NCI-H2029 treated with DMSO at 0.1 percent for 48 hours (cell line): ENCODE measurements around the gene FLII.

Experiments
- DNase-seq: peaks from one replicate; lab custom pipeline; 2025; lab: John Stamatoyannopoulos, UW

The FLII gene

DNA sequence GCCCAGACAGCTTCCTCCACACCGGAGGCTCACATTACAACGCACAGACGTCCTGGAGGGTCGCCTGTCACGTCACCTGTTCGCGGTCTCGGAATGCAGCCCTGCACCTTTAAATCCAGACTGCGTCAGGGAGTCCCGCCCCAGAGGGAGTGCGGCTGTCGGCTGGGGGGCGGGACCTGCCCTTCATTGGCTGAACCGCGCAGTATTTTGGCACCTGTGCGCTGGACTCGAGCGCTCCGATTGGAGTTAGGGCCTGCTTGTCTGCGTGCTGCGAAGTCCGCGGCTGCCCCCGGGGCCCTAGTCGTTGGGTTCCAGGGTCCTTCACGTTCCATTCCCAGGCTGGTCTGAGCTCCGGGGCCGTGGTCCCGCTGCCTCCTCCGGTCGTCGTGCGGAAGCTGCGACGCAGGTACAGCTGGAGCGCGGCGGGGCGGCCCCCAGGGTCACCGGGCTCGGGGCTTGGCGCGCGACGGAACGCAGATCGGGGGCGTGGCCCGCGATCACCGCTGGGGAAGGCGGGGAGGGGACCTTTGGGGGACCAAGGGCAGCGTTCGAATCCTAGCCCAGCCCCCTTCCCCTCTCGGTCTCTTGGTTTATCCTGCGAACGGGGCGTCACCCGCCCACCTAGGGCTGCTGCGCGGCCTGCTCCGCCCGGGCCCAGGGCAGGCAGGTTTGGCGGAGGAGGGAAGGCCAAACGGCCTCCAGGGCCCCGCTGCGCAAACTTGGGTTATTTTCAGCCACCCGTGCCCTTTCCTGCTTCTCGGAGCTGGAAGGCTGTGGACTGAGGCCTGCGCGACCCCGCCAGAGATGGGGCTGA is 2.0 kb upstream of the FLII start, which contains the start of gene MIEF2:
Gene MIEF2 (plus strand): TSS at position 331 of the 814 bp plus-strand sequence. CDS start 2,059 bp downstream, outside the sequence.
- peak; percentile 64 for DNase-seq

DNA sequence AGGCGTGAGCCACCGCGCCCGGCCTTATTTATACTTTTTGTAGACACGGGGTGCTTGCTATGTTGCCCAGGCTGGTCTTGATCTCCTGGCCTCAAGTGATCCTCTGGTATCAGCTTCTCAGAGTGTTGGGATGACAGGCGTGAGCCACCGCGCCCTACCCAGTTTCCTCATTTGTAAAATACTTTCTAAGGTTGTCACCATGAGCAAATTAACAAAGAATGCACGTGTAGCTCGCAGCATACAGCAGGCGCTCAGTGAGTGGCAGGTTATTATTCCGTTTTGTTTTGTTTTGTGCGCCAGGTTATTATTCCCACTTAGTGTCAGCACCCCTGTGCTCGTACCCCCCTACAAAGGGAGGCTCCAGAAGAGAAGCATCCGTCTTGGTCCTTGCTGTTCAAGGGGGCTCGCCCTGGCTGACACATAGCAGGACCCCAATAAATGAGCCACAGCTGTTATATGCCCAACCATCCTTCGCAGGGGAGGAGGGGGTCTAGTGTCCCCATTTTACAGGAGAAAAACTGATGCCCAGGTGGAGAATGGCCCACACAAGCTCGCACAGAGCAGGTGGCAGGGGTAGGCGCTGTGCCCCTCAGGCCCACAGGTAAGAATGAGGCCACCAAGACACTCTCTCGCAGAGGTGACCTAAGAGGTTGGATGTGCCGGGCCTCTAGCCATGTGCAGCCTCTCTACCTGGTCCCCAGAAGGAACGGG is 1.2 kb upstream of the FLII start:
- DNase-seq, result no peak

DNA sequence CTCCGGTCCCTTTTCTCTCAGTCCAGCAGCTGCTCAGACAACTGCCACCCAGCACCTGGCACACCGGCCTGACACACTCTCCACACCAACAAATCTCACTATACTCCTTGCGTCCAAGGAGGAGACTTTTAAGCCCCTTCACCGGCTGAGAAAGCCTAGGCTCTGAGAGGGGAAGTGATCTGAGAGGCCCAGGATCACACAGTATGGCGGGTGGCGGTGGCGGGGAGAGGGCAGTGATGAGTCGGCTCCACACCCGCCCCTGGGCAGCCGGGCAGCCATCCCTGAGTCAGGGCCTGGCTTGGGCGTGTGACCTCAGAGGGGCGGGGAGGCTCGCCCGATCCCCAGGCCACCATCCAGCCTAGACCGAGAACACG is 569 bp downstream of the FLII start:
- DNase-seq, result no peak

DNA sequence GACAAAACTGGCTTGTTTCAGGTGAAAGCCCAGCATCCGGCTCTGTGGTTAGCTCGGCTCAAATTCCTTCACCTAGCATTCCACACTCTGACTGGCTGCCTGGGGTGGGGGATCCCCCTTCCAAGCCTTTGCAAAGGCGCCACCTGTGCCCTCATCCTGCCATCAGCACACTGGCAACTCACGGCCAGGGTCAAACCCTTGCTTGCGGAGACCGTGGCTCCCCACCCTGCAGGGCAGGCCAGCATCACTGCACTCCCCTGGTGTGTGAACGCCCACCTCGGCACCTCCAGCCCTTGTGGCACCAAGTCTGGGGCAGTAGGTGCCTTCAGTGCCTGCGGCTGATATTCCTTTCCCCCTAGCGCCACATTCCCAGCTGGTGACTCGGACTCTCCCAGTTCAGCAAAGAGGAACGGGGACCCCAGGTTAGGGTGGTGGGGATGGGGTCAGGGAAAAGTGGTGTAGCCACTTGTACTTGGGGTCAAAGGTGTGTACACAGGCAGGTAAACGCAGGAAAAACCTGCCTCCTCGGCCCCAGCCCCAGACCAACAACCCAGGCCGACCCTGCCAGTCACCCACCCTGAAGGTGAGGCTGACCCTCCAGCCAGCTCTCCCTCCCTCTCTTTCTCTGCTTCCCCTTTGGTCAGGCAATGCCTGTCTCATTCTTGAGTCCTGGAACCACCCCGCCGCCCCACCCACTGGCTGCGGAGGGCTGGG is 1.1 kb downstream of the FLII start:
- DNase-seq, result no peak

DNA sequence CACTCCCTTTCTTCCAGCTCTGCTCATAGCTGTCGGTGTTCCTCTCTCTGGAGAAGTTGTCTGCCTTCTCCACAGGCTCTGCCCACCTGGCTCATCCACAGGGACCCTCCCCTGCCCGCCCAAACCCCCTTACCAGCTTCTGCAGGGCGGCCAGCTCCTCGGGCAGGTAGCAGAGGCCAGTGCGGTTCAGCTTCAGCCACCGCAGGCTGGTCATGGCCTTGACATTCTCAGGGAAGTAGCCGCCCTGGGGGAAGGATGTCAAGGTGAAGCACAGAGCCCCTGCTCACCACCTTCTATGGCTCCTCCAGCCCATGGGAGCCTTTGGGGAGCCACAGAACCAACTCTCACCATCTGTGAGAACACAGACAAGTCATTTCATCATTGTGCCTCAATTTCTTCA is 1.8 kb downstream of the FLII start:
- DNase-seq, result no peak

DNA sequence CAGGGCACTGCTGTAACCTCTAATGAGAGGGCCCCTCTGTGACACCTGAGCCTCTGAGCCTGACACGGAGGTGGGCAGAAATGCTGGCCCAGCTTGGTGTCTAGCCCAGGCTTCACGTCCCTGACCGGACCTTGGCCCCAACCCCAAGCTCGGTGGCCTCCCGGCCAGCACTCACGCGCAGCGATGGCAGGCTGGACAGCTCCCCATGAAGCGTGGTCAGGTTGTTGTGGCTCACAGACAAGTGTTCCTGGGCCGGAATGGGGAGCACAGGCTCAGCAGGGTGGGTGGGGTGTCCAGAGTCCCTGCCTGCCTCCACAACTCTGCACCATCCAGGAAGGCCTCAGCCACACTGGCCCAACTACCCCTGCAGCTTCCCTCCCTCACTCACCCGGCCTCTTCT is 2.2 kb downstream of the FLII start:
- no peak for DNase-seq

DNA sequence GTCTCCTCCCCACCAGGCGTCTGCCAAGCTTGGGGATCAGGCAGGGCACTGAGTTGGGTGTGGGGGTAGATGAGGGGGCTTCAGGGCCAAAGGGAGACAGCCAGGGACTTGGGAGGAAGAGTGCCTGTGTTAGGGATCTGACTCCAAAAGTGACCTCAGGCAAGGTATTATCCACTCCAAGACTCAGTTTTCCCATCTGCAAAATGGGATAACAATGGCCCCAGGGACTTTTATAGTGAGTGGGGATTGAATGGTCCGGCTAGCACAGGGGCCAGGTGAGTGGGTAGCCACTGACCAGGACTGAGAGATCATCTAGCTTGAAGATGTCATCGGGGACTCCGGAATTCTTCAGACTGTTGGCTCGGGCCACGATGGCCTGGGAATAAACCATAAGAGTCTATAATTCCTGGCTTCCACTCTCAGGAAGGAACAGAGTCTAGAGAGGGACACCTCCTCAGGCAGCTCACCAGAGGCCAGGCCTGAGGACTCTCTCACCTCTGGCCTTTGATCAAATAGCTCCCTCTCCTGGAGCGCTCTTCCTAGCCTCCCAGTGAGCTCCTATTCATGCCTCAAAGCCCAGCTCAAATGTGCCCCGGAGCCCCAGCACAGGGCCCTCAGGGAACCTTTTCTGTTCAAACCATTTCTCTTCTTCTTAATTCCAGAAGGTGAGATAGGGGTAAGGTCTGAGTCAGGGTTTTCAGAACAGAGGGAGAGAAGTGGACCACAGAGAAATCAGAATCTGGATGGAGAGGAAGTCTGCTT is 3.5 kb downstream of the FLII start:
- DNase-seq, result no peak

DNA sequence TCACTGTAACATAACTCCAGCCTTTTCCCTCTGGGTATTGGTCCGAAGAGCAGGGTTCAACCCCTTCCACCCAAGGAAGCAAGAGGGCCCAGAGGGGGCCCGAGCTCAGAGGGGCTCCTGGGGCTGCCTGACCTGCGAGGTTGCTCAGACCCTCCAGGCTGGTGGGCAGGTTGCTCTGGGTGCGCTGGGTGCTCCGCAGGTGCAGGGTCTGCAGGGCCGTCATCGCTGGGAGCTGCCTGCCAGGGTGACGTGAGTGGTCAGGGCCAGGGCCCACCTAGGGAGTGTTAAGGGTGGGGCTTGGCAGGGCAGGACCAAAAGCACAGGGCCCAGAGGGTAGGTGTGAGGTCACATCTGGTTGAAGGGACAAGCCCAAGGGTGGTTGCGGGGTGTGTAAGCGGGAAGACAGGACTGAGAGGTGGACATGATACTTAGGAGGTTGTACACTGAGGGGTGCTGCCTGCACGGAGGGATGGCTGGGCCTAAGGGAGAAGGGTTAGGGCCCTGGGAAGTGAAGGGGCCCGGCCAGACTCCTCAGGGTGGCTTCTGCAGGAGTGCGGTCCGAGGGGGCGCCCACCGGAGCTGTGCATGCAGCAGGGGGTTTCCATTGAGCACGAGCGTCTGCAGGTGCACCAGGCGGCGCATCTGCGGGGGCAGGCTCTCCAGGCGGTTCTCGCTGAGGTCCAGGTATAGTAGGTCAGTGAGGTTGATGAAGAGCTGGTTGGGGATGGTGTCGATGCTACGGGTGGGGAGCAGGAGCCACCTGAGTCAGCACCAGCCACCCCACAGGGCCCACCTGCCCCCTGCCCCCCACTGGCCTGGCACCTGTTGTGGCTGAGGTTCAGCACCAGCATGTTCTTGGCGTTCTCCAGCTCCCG is 4.4 kb downstream of the FLII start:
- no peak for DNase-seq

DNA sequence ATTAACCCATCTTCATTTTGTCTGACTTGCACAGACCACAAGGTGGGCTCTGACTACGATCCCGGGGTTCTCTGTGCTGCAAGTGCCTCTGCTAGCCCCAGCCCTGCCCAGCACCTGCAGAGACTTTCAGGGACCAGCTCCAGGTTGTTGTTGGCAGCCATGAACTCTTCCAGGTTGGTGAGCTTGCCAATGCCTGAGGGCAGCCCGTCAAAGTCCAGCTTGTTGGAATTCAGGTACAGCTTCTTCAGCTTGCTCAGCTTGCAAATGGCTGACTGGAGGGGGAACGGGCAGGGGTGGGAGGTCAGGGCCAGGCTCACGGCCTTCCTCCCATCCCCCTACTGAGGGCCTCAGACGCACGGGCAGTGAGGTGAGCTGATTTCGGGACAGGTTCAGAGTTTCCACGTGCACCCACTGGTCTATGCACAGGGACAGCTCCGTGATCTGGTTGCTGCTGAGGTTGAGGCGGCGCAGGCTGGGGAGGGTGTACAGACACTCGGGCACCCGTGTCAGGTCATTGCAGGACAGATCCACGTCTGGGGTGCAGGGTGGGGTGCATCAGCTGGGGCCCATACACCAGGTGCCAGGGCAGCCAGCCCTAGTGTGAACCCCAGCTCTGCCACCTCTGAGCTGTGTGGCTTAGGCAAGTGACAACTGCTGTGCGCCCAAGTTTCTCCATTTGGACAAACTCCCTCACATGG is 5.2 kb downstream of the FLII start:
- no peak for DNase-seq

DNA sequence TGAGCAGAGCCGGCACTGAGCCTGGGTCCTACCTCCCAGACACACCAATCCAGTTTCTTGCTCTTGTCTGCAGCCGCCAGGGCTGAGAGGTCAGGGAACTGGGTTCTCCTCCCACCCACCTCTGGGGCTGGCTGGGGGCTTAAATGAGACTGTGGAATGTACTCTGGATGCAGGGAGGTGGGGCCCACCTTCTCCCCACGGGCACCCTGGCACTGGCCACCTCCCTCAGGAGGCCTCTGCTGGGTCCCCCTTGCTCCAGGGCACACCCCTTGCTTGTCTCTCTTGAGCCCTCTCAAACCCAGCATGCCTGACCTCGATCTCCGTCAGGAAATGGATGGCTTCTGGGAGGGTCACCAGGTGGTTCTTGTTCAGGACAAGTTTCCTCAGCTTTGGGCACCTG is 6.4 kb downstream of the FLII start:
- DNase-seq, result no peak

DNA sequence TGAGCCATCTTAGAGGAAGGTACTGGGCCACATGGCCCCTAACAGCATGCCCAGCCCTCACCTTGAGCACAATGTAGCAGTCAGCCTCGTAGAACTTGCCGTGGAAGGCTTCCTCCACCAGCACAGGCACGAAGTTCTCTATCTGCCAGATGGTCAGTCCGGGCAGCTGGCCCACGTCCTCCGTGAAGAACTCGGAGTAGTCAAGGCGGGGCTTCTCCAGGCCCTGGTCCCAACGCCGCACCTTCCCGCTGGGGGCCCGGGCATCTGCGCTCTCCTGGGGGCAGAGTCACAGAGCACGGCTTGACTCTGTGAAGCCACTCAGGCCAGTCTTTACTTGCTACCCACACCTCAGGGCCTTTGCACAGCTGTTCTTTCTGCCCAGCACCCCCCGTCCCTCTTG is 7.3 kb downstream of the FLII start:
- DNase-seq, result no peak

DNA sequence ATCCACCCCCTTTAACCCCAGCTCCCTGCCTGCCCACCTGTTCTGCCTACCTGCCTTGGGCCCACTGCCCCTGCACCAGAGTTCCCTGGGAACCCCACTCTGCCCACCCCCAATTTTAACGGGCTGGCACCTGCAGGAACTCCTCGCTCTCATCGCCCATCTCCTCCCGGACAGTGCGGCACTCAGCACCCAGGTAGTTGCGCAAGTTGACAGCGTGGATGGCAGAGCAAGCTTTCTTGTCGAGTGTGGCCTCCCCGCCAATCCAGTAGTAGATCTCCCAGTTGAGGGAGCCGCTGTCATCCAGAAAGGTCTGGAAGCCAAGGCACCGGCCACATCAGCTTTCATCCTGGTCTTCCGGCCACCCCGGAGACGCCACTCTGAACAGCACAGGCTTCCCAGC is 7.8 kb downstream of the FLII start:
- DNase-seq, result no peak

DNA sequence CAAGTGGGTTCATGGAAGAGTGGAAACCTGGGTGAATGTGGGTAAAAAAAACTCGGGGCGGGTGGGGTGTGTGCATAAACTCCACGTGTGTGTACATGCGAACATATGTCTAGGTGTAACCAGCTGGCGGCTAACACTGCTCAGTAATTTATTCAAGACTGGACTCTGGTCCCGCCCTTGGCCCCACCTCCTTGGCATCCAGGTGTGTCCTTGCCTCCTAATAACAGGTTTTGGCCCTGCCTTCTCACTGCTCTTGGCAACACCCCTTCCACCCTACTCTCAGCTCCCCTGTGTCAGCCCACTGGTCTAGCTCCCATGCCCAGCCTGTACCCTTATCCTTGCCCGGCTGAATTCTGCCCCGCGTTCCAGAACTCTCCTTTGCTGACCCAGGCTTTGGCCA is 8.3 kb downstream of the FLII start:
- DNase-seq, result no peak

DNA sequence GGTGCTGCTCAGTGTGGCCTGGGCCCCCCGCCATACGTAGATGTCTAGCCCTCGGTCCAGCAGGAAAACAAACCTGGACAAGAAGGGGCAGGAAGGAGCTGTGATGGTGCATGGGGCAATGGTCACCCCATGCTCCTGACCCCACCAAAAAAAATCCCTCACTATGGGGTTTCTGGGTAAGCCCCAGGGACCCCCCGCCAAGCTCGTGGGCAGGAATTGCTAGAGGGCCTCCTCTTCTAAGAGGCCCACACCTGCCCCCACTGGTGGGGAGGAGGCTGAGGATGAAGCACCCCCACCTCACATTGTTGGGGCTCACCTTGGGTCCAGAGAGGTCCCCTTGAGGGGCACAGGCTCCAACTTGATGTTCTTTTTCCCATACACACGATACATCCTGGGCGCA is 9.7 kb downstream of the FLII start:
- no peak for DNase-seq

DNA sequence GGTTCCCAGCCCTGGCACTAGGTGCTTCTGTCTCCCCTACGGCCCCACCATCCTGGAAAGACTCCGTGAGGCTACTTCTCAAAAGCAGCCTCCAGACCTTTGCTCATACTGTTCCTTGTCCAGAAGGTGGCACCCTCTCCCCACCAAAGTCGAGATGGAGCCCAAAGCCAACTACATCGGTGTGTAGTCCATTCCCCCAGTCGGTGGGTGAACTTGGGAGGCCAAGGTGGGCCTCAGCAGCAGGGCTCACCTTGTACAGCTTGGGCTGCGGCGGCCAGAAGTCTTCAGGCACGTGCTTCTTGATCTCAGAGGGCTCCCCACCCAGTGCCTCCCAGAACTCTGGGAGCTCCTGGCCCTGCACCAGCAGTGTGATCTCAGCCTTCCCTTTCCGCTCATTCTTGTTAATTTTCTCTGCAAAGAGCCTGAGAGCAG is 10.2 kb downstream of the FLII start:
- peak; percentile 16 for DNase-seq

DNA sequence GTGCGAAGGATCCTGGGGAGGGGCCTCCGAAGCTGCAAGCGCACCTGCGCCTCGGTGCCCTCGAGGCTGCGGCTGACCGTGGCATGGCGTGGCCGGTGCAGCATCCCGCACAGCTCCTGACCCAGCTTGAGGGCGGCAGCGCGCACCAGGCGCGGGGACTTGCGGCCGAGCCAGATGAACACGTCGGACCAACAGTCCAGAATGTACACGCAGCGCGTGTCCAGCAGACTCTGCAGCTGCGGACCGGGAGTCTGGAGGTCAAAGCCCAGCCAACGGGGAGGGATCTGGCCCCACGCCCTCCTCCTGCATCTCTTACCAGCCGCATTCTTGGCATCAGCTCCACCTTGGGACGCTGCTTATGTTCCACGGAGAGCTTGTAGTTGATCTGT is 10.9 kb downstream of the FLII start:
- DNase-seq, result no peak

DNA sequence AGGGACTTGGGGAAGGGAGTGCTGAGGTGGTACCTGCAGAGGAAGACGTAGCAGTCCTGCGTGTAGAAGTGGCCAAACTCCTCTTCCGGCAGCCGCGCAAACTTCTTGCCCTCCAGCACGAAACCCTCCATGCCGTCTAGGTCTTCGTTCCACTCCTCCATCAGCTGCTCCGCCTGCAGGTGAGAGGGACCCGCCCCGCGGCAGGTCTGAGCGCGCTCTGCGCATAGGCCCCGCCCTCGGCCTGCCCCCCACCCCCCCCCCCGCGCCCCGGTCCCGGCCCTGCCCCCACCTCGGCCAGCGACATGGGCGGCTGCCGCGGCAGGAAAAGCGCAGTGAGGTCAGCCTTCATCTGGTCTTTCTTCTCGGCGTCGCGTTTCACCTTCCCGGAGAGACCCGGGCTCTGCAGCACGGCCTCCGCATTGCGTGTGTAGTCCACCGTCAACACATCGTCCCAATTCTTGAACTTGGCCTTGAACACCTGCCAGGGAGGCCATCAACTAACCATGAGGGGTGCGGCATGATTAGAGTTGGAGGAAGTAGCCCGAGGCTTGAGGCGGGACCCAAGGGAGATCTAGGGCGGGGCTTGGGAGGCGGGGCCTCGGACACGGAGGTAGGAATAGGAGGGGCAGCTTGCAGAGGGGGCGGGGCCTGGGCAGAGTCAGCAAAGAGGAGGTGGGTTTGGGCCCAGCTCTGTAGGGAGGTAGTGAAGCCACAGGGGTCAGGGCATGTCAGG is 11.5 kb downstream of the FLII start:
- peak; percentile 46 for DNase-seq

DNA sequence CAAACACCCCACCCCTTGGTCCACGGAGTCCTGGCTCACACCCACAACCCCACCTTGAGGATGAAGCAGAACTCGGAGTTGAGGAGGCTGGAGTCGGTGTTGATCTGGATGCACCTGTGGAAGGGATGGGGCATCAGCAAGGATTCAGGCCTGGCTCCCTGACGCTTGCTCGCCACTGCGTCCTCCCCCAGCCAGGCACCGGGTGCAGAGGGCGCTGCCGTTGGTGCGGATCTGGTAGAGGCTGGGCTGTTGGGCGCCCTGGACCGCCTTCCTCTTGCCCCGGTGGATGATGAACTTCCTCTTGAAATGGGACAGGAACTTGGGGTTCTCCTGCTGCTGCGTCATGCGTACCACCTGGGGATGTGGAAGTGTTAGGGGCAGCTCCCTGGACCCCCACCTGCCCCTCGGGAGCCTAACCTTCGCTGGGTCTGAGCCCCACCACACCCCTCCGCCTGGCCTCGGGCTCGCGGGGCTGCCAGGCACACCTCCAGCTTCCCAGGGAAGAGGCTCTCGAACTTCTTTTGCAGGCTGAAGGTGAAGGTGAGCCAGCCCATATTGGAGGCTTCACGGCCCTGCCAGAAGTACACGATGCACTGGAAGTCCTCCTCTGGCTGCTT is 12.3 kb downstream of the FLII start:
- no peak for DNase-seq

DNA sequence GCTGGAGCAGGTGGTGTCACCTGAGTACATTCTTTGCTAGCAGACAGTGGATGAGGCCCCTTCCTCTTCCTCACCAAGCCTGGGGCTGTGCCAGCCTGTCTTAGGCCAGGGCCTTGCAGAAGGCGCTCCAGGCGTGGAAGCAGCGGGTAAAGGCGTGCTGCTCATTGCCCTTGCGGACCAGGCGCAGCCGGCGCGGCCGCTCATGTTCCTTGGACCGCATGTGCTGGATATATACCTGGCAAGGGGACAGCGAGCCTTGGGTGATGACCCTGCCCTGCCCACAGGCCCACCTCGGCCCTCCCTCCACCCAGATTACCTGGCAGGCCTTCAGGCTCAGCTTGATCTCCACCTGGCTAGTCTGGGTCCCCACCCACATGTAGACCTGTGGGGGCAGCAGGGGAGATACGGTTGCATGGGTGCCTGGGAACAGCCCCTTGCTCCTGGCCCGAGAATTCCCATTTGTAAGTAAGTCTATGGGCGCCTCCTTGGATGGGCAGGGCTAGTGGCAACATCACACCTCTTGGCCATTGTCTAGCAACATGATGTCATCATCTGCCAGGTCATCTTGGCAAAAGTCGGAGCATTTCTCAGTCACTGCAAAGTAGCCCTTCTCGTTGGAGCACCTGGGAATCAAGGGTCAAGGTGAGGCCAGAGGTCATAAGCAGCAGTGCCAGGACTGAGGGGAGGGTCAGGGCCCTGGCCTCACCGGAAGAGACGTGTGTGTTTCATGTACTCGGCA is 13.3 kb downstream of the FLII start:
- DNase-seq, result no peak
